Breast epithelium (tissue), 3 donors: ENCODE data around the gene KCNA2.

Source experiments
- CTCF ChIP-seq, 3 donors: fragments of 450-650 bp; IDR thresholded peaks; one replicate each; pipeline ENCODE4 v1.5.1; 2016 to 2017; ENCODE audit warnings: antibody characterized with exemption in 3 of 3, mild to moderate bottlenecking in 3 of 3, moderate library complexity in 3 of 3
- POLR2A ChIP-seq: fragments of 450-650 bp; IDR thresholded peaks from one replicate; pipeline ENCODE4 v1.6.1; 2016; ENCODE audit warnings: antibody characterized with exemption, mild to moderate bottlenecking, moderate library complexity
- POLR2AphosphoS5 ChIP-seq, 3 donors: sonication (generic); formaldehyde crosslinking; IDR thresholded peaks; one replicate each; pipeline ENCODE4 v1.6.1; 2017; ENCODE audit warnings: antibody characterized with exemption in 3 of 3

GRCh38 chr1:110602466-110602865 lies 3.7 kb downstream of the KCNA2 start:
- TF ChIP-seq CTCF (IDR thresholded peaks at IDR 0.05) (no peak), POLR2A (no peak), POLR2AphosphoS5 (IDR thresholded peaks at IDR 0.05) (no peak)
